GM19455 (cell line): ENCODE results near the gene GPR84.
"Not testable (repeated sequence)": the region's sequence is repeated elsewhere in the genome, so short reads cannot be mapped to it uniquely, and the experiment has no call there.

Experiments
- ATAC-seq: cut with Tn5 transposase; IDR thresholded peaks from one replicate; pipeline ENCODE4 v1.9.1; 2021; ENCODE audit not compliant: unreplicated experiment

Gene GPR84

DNA sequence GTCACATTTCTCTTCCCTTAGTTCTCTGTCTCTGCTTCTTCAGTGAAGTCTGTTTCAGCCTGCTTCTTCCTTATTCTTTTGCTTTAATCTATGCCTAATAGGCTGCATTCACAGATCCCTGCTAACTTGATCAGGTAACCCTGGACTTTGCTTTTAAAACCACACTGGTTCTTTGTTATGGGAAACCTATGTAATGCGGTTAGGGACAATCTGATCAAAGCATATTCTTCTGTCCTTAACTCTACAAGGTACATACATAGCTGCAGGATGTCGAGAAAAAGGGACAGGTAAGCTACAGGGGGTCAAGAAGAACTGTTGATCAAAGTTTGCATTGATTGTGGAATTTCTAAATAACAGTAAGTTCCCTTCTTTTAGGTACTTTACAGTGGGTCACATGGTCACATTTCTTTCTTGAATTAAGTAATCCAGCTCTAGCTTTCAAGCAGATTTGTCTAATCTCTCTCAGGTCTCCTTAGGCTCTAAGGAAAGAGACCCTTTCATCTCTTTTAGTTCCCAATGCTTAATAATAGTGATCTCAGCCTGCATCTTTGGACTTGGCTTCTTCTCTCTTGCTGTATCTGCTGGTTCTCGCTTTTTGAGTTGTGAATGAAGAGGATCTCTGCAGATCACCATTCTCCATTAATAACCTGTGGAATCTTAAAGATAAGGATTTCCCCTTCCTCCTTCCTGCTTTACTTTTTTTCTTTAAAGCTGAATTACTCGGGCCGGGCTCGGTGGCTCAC, 35.5 kb downstream of the GPR84 start:
- no peak for ATAC-seq

DNA sequence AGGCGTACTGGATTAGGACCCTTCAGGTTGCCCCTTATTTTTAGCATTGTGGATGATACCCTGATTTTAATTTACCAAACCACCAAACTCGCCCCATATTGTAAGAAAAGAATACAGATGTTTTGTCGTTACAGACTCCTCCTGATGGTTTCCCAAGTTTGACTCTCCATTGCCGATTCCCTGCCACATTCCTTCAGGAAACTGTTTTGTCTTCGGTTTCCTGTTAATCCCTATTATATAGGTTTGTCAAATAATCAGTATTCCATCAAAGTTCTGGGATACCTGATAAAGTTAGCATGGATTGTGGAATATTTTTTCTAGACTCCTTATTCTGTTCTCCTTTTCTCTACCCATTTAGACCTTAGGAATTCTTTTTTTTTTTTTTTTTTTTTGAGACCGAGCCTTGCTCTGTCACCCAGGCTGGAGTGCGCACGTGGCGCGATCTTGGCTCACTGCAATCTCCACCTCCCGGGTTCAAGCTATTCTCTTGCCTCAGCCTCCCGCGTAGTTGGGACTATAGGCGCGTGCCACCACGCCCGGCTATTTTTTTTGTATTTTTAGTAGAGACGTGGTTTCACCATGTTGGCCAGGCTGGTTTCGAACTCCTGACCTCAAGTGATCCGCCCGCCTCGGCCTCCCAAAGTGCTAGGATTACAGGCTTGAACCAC, 38.7 kb downstream of the GPR84 start:
- not testable (repeated sequence) for ATAC-seq

DNA sequence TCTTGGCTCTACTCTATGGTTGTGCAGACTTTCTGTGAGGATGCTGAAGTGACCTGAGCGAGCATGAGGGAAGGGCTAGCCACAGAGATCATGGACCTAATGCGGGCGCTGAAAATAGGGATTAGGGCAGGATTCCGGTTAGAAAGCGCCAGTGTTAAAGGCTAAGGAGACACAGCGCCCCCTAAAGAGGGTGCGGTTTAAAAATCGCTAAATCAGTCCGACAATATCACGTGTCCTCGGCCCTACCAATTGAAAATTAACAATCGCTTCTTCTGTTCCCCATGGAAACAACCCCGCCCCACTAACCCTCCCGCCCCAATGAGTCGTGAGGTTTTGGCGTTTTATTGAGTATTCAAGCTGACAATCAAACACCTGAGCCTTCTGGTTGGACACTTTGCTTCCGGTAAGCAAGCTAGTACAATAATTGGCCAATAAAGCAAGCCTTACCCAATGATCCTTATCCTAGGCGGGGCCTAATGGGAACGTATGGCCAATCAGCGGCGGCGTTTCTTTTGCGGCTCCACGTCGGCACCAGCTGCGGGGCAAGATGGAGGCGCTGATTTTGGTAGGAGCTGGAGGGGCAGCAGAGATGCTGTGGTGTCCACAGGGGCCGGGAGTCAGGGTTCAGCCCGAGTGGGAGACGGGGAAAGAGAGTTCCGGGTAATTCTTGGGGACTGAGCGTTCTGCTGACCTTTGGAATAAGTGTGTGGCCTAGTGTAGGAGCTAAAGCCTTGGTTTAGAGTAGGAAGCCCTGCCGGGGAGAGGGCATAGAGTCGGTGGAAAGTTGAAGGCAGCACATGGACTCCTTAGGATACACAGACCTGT, 39.5 kb downstream of the GPR84 start, which contains the start of gene COPZ1:
Gene COPZ1 (plus strand): TSS at position 515 of the 825 bp plus-strand sequence. CDS start 33 bp downstream, at position 548.
- ATAC-seq, result peak; percentile 98

DNA sequence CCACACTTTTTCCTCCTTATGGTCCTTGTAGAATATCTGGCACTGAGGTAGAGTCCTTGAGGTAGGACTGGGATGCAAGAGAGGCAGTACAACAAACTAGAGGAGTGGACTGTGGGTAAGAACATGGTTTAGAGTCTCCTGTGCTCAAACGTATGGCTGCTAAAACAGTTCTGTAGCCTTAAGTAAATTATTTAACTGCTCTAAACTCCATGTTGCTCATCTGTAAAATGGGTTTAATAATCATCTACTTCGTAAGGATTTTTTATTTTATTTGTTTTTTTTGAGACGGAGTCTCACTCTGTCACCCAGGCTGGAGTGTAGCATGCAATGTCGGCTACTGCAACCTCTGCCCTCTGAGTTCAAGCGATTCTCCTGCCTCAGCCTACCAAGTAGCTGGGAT, 42.9 kb downstream of the GPR84 start:
- no peak for ATAC-seq
